HUES64 (cell line): ENCODE results near the gene HSPA12A.

Experiments used
- H3K27ac ChIP-seq: 2 replicates; pipeline ENCODE4 v1.7.0; 2013; ENCODE audit warnings: low read depth, low read length, inconsistent platforms
- H3K27me3 ChIP-seq: 2 replicates; pipeline ENCODE4 v1.6.1; 2013; ENCODE audit warnings: mild to moderate bottlenecking, low read length; ENCODE audit not compliant: insufficient read depth
- H3K36me3 ChIP-seq: 2 replicates; pipeline ENCODE4 v1.6.1; 2013; ENCODE audit warnings: mild to moderate bottlenecking, low read length; ENCODE audit not compliant: insufficient read depth
- H3K4me1 ChIP-seq: 2 replicates; pipeline ENCODE4 v1.6.1; 2013; ENCODE audit warnings: mild to moderate bottlenecking, low read length, moderate library complexity; ENCODE audit not compliant: insufficient read depth
- H3K4me3 ChIP-seq: 2 replicates; pipeline ENCODE4 v1.5.1; 2013; ENCODE audit warnings: mild to moderate bottlenecking, low read length, moderate library complexity
- H3K9ac ChIP-seq: 2 replicates; pipeline ENCODE4 v1.6.1; 2013; ENCODE audit warnings: mild to moderate bottlenecking, low read depth, low read length
- H3K9me3 ChIP-seq: 2 replicates; pipeline ENCODE4 v1.6.1; 2013; ENCODE audit warnings: low read depth, low read length; ENCODE audit not compliant: insufficient read depth
- WGBS: fragments of 150-250, 120-280 bp; methylation state at CpG from one replicate; pipeline ENCODE4 v1.1.7; 2013; ENCODE audit warnings: missing lambda C conversion rate; 5-methylcytosine and 5-hydroxymethylcytosine counted together

HSPA12A gene

GRCh38 chr10:116721547-116722392 is 20.6 kb downstream of the HSPA12A start:
- Histone ChIP-seq H3K9ac (no peak overlapping the region), H3K27me3 (peaks cover 3% of the 10 kb centered on the region; the same call in 1 of the 2 replicates), H3K4me3 (no peak overlapping the region), H3K4me1 (peaks cover 5% of the 10 kb centered on the region; the same call in 1 of the 2 replicates), H3K9me3 (no peaks in the 10 kb centered on the region), H3K36me3 (no peaks in the 10 kb centered on the region), H3K27ac (no peak overlapping the region)
- 73% methylated on average over 19 of the region's 20 CpGs for WGBS

GRCh38 chr10:116720668-116721546 is 21.5 kb downstream of the HSPA12A start:
- no peak overlapping the region for H3K4me3 ChIP-seq
- H3K27me3 ChIP-seq = peaks cover 3% of the 10 kb centered on the region; the same call in 1 of the 2 replicates
- 70% methylated on average over 7 of the region's 7 CpGs for WGBS
- H3K9ac ChIP-seq = no peak overlapping the region
- no peaks in the 10 kb centered on the region for H3K9me3 ChIP-seq
- H3K27ac ChIP-seq = no peak overlapping the region
- H3K36me3 ChIP-seq = no peaks in the 10 kb centered on the region
- H3K4me1 ChIP-seq = peaks cover 5% of the 10 kb centered on the region; the same call in 1 of the 2 replicates

- Histone ChIP-seq H3K27ac (no peak overlapping the region), H3K9ac (no peak overlapping the region), H3K4me1 (peaks cover 5% of the 10 kb centered on the region; the same call in 1 of the 2 replicates), H3K4me3 (no peak overlapping the region), H3K27me3 (peaks cover 3% of the 10 kb centered on the region; the same call in 1 of the 2 replicates), H3K36me3 (no peaks in the 10 kb centered on the region), H3K9me3 (no peaks in the 10 kb centered on the region)
- WGBS = 82% methylated on average over 7 of the region's 7 CpGs
Measured at GRCh38 chr10:116720241-116720643, 22.1 kb downstream of the HSPA12A start.

- H3K4me3 ChIP-seq = no peak overlapping the region
- H3K4me1 ChIP-seq = peaks cover 5% of the 10 kb centered on the region; the same call in 1 of the 2 replicates
- no peak overlapping the region for H3K27ac ChIP-seq
- no peaks in the 10 kb centered on the region for H3K9me3 ChIP-seq
- H3K36me3 ChIP-seq = no peaks in the 10 kb centered on the region
- no peak overlapping the region for H3K9ac ChIP-seq
- H3K27me3 ChIP-seq = peaks cover 3% of the 10 kb centered on the region; the same call in 1 of the 2 replicates
- WGBS = 88% methylated on average over 1 of the region's 1 CpG
Measured at GRCh38 chr10:116719804-116720203, 22.6 kb downstream of the HSPA12A start.

GRCh38 chr10:116718058-116718457 is 24.3 kb downstream of the HSPA12A start:
- 98% methylated on average over 2 of the region's 2 CpGs for WGBS
- H3K36me3 ChIP-seq = no peaks in the 10 kb centered on the region
- H3K4me1 ChIP-seq = peaks cover 5% of the 10 kb centered on the region; the same call in 1 of the 2 replicates
- no peak overlapping the region for H3K9ac ChIP-seq
- H3K27me3 ChIP-seq = peaks cover 3% of the 10 kb centered on the region; the same call in 1 of the 2 replicates
- H3K4me3 ChIP-seq = no peak overlapping the region
- no peaks in the 10 kb centered on the region for H3K9me3 ChIP-seq
- H3K27ac ChIP-seq = no peak overlapping the region

GRCh38 chr10:116716381-116716780 is 26.0 kb downstream of the HSPA12A start:
- Histone ChIP-seq H3K4me3 (no peak overlapping the region), H3K36me3 (no peaks in the 10 kb centered on the region), H3K9me3 (no peaks in the 10 kb centered on the region), H3K4me1 (0 out of 2 replicates have a peak, but pooled peaks cover under 1% of the 10 kb centered on the region), H3K27me3 (peaks cover 3% of the 10 kb centered on the region; the same call in 1 of the 2 replicates), H3K27ac (no peak overlapping the region), H3K9ac (no peak overlapping the region)
- WGBS = 93% methylated on average over 4 of the region's 4 CpGs

- H3K36me3 ChIP-seq = no peaks in the 10 kb centered on the region
- H3K9ac ChIP-seq = no peak overlapping the region
- WGBS = 93% methylated on average over 4 of the region's 4 CpGs
- H3K27ac ChIP-seq = no peak overlapping the region
- peaks cover 3% of the 10 kb centered on the region; the same call in 1 of the 2 replicates for H3K27me3 ChIP-seq
- no peak overlapping the region for H3K4me3 ChIP-seq
- H3K9me3 ChIP-seq = no peaks in the 10 kb centered on the region
- no peaks in the 10 kb centered on the region for H3K4me1 ChIP-seq
Measured at GRCh38 chr10:116715839-116716377, 26.5 kb downstream of the HSPA12A start.

- 98% methylated on average over 3 of the region's 4 CpGs for WGBS
- no peak overlapping the region for H3K27ac ChIP-seq
Measured at GRCh38 chr10:116715341-116715740, 27.0 kb downstream of the HSPA12A start.

GRCh38 chr10:116713846-116714245 is 28.5 kb downstream of the HSPA12A start:
- Histone ChIP-seq H3K9me3 (no peaks in the 10 kb centered on the region), H3K4me1 (no peaks in the 10 kb centered on the region)
- WGBS = 30% methylated on average over 1 of the region's 1 CpG

More at GRCh38 chr10:116715341-116715740, 27.0 kb downstream of the HSPA12A start:
- no peaks in the 10 kb centered on the region for H3K27me3 ChIP-seq
- H3K4me3 ChIP-seq = no peak overlapping the region
- no peak overlapping the region for H3K9ac ChIP-seq
- H3K9me3 ChIP-seq = no peaks in the 10 kb centered on the region
- no peaks in the 10 kb centered on the region for H3K4me1 ChIP-seq
- H3K36me3 ChIP-seq = no peaks in the 10 kb centered on the region

GRCh38 chr10:116712989-116713543 is 29.3 kb downstream of the HSPA12A start:
- 78% methylated on average over 2 of the region's 2 CpGs for WGBS
- Histone ChIP-seq H3K4me3 (no peak overlapping the region), H3K36me3 (no peaks in the 10 kb centered on the region), H3K27ac (no peak overlapping the region), H3K27me3 (no peaks in the 10 kb centered on the region), H3K9ac (no peak overlapping the region), H3K4me1 (no peaks in the 10 kb centered on the region), H3K9me3 (no peaks in the 10 kb centered on the region)

More at GRCh38 chr10:116713846-116714245, 28.5 kb downstream of the HSPA12A start:
- Histone ChIP-seq H3K27me3 (no peaks in the 10 kb centered on the region), H3K36me3 (no peaks in the 10 kb centered on the region), H3K9ac (no peak overlapping the region), H3K4me3 (no peak overlapping the region), H3K27ac (no peak overlapping the region)
